HG02571 (cell line): Measurements from ENCODE around the gene WDR48.

Experiments used
- ATAC-seq: cut with Tn5 transposase; IDR thresholded peaks from one replicate; pipeline ENCODE4 v1.9.1; 2021; ENCODE audit warnings: mild to moderate bottlenecking, moderate library complexity; ENCODE audit not compliant: unreplicated experiment

Gene WDR48

DNA sequence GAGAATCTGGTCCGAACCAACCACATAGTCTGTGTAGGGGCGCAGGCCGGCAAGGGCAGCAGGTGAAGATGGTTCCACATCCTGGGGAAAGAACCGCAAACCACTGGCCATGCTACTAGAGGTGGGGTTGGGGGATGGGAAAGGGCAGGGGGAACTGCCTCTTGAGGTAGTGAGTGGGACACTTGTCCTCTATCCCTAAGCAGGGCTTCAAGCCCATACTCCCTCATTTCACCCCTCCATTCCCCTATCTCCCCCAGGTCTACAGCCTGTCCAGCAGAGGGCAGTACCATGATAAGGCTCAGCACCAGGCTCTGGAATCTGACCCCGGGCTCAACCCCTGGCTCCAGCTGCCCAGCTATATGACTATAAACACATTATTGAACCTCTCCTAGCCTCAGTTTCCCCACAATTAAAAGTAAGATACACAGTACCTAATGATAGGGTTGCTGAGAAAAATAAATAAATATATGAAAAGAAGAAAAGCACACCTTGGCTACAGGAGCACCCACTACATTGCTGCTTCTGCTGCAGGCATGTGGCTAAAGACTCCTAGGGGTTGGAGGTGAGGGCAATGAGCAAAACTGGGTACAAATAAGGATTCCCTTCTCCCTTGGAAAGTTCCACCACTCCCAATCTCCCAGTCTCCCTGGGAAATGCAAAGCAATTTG lies 49.3 kb downstream of the WDR48 start:
- ATAC-seq: peak; percentile 61

- no peak for ATAC-seq
These were observed 50.9 kb downstream of the WDR48 start for GRCh38 chr3:39102504-39103323.

- no peak for ATAC-seq
These were observed 51.5 kb downstream of the WDR48 start for GRCh38 chr3:39103324-39103693.

- ATAC-seq: no peak
These were observed 52.2 kb downstream of the WDR48 start for GRCh38 chr3:39103791-39104552.

- no peak for ATAC-seq
These were observed 53.3 kb downstream of the WDR48 start for GRCh38 chr3:39104961-39105686.

- no peak for ATAC-seq
These were observed 53.9 kb downstream of the WDR48 start for GRCh38 chr3:39105687-39106063.

DNA sequence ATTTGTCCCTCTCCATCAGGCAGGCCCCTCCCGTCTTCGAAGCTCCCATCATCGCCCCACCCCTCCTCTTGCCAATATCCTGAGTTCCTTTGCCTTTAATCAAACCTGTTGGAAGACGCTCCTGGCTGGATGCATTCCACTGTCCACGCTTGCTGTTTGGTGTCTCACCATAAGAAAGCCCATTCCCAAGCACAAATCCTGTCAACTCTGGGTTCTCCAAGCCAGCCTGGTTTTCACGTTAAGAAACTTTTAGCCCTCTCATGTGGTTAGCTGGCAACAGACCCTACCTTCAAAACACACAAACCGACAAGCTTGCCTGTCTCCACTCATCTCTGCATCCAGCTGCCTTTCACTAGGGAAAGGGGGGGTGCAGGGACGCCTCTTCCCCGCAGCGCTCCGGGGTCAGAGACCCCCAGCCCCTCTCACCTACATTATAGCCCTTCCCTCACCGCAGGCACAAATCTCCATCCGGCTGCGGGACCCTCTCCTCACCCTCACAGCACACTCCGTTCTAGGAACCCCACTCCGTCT lies 54.5 kb downstream of the WDR48 start:
- ATAC-seq: no peak

- peak; percentile 1 for ATAC-seq
These were observed 55.1 kb downstream of the WDR48 start for GRCh38 chr3:39106851-39107387.

DNA sequence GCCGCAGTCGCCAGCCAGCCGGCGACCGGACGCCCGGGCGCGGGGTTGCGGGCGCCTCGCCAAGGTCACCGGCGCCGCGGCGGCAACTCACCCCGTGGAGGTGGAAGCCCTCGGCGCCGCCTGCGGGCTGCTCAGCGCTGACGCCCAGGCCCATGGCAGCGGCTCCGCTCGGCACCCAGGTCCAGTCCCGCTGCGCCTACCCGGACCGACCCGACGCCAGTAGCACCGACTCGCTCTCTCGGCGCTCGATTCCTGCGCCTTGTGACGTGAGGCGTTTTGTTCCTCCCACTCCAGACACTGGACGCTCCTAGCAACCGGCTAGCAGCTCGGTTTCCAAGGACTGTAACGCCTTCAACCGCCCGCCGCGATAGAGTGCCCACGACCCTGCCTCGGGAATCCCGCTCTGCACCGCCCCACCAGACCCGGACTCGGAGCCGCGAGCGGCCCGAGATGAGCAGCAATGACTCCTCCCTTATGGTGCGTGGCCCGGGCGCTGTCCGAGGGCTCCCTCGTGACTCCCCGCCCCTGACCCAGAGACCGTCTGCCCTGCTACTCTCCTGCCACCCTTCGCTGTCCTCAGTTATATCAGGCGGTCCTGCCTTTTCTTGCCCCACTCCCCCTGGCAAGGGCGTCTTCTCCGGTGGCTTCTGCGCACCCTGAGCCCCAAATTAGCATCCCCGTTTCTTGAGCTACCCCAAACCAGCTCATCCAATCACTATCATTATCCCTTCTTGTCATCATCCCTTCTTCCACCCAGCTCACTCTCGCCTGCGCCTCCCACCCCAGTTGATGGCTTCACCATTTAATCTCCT lies 55.8 kb downstream of the WDR48 start, which contains the start of the genes GORASP1 and TTC21A:
Gene GORASP1 (minus strand): TSS at position 240 of the 812 bp plus-strand sequence. CDS start 86 bp downstream, at position 154.
Gene TTC21A (plus strand): TSS at position 293 of the 812 bp plus-strand sequence. CDS start 158 bp downstream, at position 451.
- ATAC-seq: peak; percentile 62

- peak; percentile 69 for ATAC-seq
These were observed 56.4 kb downstream of the WDR48 start for GRCh38 chr3:39108200-39108710.

- no peak for ATAC-seq
These were observed 57.3 kb downstream of the WDR48 start for GRCh38 chr3:39109086-39109485.

GRCh38 chr3:39110041-39110639 lies 58.3 kb downstream of the WDR48 start:
- ATAC-seq: no peak

DNA sequence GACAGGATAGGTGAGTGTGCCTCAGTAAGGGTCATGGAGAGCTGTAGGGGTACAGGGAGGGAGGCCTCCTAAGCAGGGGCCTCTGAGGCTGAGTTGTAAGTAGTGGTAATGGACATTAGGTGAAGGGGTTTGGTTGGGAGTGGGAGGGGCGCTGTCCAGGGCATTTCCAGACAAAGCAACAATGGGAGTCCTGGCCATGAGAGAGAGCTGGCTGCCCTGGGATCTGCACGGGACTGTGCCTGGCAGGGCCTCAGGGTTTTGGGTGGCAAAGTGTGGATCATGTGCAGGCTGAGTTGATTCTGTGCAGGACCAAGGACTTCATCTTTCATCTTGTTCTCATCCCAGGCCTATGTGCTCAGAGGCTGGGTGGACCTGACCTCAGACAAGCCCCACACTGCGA lies 60.3 kb downstream of the WDR48 start:
- no peak for ATAC-seq

DNA sequence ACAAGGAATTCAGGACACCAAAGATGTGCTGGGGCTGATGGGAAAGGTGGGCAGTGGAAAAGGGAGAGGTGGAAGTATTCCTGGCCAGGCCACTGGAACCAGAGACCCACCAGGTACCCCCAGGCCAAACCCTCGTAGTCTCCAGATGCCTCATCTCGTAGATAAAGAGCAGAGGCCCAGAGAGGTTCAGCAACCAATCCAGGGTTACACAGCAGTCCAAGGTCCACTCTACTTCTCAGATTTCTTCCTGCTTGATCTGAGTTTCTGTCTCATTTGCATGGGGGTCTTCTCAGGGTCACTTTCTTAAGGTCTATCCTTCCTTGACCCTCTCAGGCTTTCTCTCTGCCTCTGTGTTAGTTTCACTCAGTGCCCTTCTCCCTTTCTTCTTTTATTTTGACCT lies 60.7 kb downstream of the WDR48 start:
- ATAC-seq: no peak

DNA sequence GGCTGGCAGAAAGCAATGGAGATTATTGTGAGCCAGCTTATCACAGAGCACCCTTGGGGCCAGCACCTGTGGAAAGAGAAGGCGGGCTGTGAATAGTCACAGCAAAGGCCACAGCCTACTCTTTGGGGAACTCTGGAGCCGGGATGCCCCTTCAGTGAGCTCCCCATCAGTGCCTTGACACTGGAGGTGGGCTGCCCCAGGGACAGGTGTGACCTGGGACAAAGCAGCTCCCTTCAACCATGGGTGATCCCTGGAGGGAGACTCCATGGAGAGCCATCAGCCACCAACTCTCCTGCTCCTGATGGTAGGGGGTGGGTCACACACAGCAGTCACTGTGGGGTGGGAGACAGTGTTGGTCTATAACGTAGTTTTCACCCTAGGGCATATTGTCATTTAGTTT lies 61.5 kb downstream of the WDR48 start:
- no peak for ATAC-seq

DNA sequence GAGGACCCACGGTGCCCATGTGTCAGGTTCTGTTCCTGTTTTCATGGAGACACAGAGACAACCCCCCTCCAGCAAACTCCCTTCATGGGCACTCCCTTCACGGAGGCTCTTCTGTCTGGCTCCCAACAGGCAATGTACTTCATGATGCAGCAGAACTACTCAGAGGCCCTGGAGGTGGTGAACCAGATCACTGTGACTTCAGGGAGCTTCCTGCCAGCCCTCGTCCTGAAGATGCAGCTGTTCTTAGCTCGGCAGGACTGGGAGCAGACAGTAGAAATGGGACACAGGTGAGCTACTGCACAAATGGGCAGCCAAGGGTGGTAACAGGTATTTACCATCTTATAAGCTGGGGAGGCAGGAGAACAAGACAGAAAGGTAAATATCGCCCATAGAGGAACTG lies 62.6 kb downstream of the WDR48 start:
- ATAC-seq: no peak

- ATAC-seq: no peak
These were observed 64.1 kb downstream of the WDR48 start for GRCh38 chr3:39115870-39116269.

DNA sequence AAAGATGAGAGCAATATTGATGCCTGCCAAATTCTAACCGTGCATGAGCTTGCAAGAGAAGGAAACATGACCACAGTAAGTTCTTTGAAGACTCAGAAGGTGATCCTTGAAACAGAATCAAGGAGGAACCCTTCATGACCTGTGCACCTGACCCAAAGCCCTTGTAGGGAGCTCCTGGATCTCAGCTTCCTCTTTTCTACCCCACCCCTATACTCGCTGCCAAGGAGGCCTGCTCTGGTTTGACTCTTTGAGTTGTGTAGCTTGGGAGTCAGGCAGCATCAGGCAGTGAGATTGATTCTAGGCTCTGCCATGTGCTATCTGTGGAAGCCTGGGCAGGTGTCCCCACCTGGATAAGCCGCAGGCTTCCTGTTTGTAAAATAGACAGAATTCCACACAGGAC lies 66.3 kb downstream of the WDR48 start:
- no peak for ATAC-seq
